ENCODE data around the gene EPB41L2. TPM values are rescaled to one million over a fixed set of nuclear protein-coding genes. Genes with fewer than 3 reads are reported as not detected.

EPB41L2 gene
- total RNA-seq, 1 experiment from 2014 or later = 74.8 TPM

- TF ChIP-seq REST (IDR thresholded peaks at IDR 0.05; ENCODE audit: low read depth) = no peak
Measured at GRCh38 chr6:131073577-131073976, 10.5 kb upstream of the EPB41L2 start (continued).

DNA sequence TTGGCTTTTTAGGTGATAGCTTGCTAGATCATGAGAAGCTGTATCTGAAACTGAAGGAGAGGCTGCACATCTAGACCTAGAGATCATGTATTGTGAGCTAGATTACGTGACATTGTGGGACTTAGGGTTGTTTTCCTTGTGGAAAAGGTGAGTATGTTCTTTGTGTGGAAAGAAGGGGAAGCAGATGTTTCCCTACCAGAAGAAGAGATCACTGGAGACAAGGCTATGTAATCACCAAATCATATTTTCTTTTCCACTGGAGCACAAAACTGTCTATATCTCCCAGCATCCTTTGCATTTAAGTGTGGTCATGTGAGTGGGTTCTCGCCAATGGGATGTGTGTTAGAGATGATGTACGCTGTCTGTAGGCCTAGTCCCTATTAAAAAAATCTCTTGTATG, 7.0 kb upstream of the EPB41L2 start:
- TF ChIP-seq EGR1 (IDR thresholded peaks at IDR 0.05; ENCODE audit: low read depth) = no peak
- no peak for TF ChIP-seq EZH2 (IDR thresholded peaks at IDR 0.05)
- TF ChIP-seq ZFX (IDR thresholded peaks at IDR 0.05) = no peak
- TF ChIP-seq SIN3A (IDR thresholded peaks at IDR 0.05; ENCODE audit: low read depth) = no peak
- TF ChIP-seq REST (IDR thresholded peaks at IDR 0.05; ENCODE audit: low read depth) = no peak
- TF ChIP-seq ELF1 (IDR thresholded peaks at IDR 0.05; ENCODE audit: borderline replicate concordance, low read depth) = no peak
- TF ChIP-seq POLR2A (IDR thresholded peaks at IDR 0.05; ENCODE audit: borderline replicate concordance, extremely low read depth, insufficient read depth, insufficient read length) = no peak
- TF ChIP-seq CBX3 (IDR thresholded peaks at IDR 0.05; ENCODE audit: low read depth) = no peak
- TF ChIP-seq SP1 (IDR thresholded peaks at IDR 0.05; ENCODE audit: low read depth) = no peak
- TF ChIP-seq, protein P1, sequence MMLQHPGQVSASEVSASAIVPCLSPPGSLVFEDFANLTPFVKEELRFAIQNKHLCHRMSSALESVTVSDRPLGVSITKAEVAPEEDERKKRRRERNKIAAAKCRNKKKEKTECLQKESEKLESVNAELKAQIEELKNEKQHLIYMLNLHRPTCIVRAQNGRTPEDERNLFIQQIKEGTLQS (IDR thresholded peaks at IDR 0.05) = no peak
- no peaks in the 10 kb centered on the region for H3K27me3 ChIP-seq (ENCODE audit: insufficient read depth, low read length)
- POLR2A ChIA-PET = no interaction called here

More for the DNA sequence above, 7.0 kb upstream of the EPB41L2 start:
- no peak overlapping the region for H3K27ac ChIP-seq (ENCODE audit: low read depth, low read length)
- H3K36me3 ChIP-seq (ENCODE audit: control insufficient read depth in 1 of 2, insufficient read depth in 2 of 2, low read length in 2 of 2) = no peaks in the 10 kb centered on the region
- ATAC-seq = no peak
- CTCF ChIA-PET = no interaction called here
- no peak overlapping the region for H2AFZ ChIP-seq (ENCODE audit: low read depth, low read length, poor library complexity, severe bottlenecking)
- H3K9ac ChIP-seq (ENCODE audit: low read length) = no peak overlapping the region
- no peak overlapping the region for H3K4me3 ChIP-seq (replicated peaks in 1 of 2; ENCODE audit: low read depth in 1 of 2, low read length in 2 of 2)
- intact Hi-C loops (cut with micrococcal nuclease) = no loop called here
- no peaks in the 10 kb centered on the region for H3K9me3 ChIP-seq (ENCODE audit: control insufficient read depth in 1 of 2, insufficient read depth in 1 of 2, low read depth in 1 of 2, low read length in 2 of 2)
- peaks cover 10 to 11% of the 10 kb centered on the region in 2 experiments for H3K4me1 ChIP-seq (ENCODE audit: control insufficient read depth in 1 of 2, insufficient read depth in 2 of 2, low read length in 2 of 2)
- no peak overlapping the region for H3K4me2 ChIP-seq (ENCODE audit: low read length)
- BruUV-seq (replicated peaks) = no TSS peak
- no peak for DNase-seq (ENCODE audit: low read depth, low spot score)
- H3K9me2 ChIP-seq (ENCODE audit: insufficient read depth) = no peaks in the 10 kb centered on the region
- H3K79me2 ChIP-seq (ENCODE audit: insufficient read depth, low read length) = no peaks in the 10 kb centered on the region
- RAD21 ChIA-PET (ENCODE audit: low non-redundant PET in 1 of 2, low total read pairs in 2 of 2, uncharacterized antibody in 2 of 2, unreplicated experiment in 2 of 2) = no interaction called here
- H4K20me1 ChIP-seq (ENCODE audit: insufficient read depth) = no peaks in the 10 kb centered on the region
